GM19395 (cell line): ENCODE data around the gene CASK.
A peak's percentile ranks its signal among the peaks of the same experiment; 100 is the strongest.

Experiments
- ATAC-seq: cut with Tn5 transposase; IDR thresholded peaks from one replicate; pipeline ENCODE4 v1.9.1; 2021; ENCODE audit warnings: mild to moderate bottlenecking, moderate library complexity; ENCODE audit not compliant: unreplicated experiment

Gene CASK, protein sequence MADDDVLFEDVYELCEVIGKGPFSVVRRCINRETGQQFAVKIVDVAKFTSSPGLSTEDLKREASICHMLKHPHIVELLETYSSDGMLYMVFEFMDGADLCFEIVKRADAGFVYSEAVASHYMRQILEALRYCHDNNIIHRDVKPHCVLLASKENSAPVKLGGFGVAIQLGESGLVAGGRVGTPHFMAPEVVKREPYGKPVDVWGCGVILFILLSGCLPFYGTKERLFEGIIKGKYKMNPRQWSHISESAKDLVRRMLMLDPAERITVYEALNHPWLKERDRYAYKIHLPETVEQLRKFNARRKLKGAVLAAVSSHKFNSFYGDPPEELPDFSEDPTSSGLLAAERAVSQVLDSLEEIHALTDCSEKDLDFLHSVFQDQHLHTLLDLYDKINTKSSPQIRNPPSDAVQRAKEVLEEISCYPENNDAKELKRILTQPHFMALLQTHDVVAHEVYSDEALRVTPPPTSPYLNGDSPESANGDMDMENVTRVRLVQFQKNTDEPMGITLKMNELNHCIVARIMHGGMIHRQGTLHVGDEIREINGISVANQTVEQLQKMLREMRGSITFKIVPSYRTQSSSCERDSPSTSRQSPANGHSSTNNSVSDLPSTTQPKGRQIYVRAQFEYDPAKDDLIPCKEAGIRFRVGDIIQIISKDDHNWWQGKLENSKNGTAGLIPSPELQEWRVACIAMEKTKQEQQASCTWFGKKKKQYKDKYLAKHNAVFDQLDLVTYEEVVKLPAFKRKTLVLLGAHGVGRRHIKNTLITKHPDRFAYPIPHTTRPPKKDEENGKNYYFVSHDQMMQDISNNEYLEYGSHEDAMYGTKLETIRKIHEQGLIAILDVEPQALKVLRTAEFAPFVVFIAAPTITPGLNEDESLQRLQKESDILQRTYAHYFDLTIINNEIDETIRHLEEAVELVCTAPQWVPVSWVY

DNA sequence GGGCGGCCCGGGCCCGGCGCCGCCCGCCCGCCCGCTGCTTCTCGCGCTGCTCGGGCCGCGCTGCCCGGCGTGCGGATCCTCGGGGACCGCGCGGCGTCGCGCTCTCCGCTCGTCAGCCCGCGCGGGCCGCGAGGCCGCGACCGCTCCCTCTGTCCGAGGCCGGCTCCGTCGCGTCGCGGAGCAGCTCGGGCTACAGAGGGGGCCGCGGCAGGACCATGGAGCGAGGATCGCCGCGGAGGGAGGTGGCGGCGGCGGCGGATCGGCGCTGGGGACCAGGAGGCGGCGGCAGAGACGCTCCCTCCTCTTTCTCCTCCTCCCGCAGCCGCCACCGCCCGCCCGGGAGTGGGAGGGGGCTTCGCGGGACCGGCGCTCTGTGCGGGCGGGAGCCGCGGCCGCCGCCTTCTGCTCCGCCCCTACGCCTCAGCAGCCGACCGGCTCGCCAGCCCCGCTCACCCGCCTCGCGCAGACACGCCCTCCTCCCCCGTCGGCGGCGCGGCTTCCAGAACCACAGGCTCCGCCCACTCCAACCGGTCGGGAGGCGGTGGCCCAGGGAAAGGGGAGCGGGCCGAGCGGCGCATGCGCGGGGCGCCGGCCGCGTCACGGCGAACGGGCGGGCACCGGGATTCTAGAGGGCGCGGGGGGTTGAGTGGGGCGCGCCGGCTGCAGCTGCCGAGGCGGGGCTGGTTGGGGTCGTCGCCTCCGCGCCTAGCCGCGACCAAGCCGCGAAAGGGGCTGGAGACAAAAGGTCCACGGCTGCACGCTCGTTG is at the start of gene CASK:
TSS of gene CASK (minus strand) at position 344 of the 767 bp plus-strand sequence. CDS start 566 bp downstream, outside the sequence.
- peak; percentile 69 for ATAC-seq

DNA sequence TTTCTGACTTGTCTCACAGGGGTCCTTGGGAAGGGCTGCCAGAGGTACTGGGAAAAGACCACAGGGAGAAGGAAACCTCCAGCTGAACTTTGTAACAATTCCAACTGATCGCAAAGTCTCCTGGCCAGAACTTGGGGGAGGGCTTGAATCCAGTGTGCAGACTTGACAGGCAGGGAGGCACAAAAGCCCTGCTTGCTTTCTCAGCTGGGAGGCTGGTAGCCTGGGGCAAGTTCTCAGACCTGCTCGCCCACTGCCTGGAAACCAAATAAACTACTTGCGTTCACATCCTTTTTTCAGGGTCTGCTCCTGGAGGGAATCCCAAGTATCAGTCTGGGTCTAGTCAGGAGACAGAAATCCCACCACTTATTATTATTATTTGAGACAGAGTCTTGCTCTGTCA is 48.0 kb upstream of the CASK start:
- no peak for ATAC-seq

DNA sequence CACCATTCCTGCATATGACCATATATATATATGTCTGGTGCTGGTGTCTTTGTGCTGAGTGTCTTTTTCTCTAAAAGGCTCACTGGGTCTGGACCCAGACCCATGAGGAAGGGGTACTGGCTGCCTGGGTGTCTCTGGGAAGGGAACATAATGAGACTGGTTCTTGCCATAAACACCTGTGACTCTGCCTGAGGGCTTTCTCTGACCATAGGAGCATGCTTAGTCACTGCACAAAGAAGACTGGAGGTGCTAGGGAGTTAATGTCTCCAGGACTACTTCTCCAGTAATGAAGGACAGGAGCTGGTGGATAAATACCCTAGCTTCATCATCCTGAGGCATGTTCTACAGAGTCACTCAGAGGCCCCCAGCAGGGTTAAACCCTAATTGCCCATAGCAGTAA is 47.1 kb upstream of the CASK start:
- no peak for ATAC-seq

DNA sequence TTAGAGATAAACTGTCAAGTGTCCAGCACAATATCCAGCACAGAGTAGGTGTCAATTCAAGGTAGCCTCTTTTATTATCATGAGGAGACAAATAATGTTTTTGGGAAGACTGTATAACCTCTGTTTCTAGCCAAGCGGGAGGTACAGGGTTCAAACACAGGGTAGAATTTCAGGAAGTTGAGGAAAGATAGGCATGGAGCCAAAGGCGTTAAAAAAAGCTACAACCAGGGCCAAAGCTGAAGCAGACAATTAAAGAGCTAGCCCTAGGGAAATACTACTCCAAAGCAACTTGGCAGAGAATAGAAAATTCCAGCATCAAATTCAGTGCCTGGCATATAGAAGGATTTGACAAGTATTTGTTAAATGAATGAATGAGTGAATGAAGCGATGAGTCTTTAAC is 40.0 kb upstream of the CASK start:
- ATAC-seq, result no peak

DNA sequence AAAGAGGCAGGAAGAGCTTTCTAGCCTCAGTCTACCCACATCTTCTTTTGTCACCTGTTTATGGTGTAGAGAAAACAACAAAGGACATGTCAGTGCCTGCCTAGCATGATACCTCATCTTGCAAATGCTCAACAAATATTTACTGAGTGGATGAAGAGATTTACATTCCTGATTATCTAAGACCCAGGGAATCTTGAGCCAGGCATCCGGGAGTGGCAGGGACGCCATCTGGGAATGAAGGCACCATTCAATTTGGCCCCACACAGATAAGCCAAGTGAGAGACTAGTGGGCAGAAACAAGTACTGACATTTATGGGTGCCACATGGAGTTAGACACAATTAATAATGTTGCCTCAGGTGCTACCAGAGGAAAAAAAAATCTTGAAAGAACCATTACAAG is 36.8 kb upstream of the CASK start:
- no peak for ATAC-seq

DNA sequence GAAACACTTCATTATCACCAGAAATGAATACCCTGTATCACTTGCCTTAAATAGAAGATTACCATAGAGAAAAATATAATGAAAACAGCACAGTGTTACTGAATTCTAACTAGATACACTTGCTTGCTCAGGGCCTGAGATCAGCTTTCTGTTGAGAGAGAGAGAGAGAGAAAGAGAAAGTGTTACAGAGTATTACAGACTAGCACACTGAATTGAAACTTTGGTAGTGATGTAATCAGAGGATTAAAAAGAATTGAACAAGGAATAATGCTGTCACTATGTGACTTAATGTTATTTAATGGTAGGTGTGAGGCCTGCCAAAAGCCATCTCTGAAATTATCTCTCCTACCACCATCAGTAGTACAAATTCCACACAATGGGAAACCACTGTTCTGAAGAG is 35.5 kb upstream of the CASK start:
- no peak for ATAC-seq

DNA sequence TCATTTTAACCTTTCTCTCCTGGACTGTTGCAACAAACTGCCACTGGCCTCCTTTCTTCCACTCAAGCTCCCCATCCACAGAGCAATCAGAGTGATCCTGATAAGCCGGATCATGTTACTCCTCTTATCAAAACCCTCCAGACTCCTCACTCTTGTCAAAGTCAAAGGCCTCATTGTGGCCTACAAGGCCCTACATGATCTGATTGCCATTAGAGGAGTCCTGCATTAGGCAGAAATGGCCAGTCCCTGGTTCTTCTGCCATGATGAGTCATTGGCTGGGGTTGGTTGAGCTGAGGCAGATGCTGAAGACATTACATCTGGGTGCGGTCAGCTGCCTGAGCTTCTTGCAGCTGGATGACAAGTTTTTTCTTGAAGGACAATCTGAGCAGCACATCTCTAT is 32.7 kb upstream of the CASK start:
- no peak for ATAC-seq

DNA sequence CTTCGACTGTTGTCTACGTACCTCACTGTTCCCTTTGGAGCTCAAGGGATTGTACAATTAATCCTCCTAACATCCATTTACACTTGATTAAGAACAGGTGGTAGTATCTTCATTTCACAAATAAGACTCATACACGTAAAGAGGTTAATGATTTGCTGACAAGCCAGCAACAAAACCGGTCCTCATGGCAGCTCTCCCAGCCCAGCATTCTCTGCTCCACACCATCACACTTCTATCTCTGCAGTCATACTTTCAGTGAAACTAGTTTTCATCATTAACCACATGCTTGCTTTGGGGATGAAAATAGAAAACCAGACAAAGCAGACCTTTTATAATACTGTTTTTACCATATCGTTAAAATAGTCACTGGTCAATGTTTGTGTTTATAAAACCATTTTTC is 28.7 kb upstream of the CASK start:
- peak; percentile 57 for ATAC-seq

DNA sequence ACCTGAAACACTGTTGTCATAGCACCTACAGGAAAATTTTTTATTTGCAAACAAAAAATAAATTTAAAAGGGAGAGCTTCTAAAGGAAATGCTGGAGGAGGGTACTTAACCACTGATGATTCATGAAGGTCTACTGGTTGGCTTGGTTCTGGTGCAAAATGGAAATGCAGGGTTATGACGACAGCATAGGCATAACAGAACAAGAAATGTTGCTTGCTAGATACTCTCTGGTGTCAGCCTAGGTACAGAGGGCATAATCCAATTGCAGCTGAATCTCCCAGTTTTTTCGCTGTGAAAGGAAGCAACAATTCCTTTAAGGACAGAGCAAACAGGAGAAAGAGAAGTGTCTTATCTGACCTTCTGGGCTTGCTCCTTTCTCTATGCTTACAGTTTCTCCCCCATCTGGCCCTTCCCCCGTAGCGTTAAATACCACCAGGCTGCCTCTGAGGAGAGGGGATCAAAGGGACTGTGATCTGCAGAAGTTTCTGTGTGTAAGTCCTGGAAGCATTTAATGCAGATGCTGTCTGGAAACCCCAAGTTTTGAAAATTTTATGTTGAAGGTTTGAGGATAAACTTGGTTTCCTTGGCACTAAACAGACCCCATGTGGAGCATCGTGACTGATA is 23.7 kb upstream of the CASK start:
- ATAC-seq, result no peak

DNA sequence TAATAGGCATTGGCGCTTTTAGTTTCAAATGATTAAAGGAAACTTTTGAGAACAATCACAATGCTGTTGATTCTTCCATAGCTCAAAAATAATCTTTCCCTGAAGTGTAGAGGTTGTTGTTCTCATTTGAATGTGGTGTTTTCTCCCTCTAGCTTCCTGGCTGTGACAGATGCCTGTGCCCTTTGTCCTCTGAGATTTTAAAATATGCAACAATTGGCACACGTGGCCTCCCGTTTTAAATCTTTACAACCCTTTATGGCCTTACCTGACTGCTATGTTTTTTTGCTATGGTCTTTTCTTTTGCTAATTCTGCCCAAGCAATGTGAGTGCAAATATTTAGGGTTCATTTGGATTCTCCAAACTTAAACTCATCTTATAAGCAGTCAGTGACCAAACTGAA is 22.9 kb upstream of the CASK start:
- no peak for ATAC-seq

DNA sequence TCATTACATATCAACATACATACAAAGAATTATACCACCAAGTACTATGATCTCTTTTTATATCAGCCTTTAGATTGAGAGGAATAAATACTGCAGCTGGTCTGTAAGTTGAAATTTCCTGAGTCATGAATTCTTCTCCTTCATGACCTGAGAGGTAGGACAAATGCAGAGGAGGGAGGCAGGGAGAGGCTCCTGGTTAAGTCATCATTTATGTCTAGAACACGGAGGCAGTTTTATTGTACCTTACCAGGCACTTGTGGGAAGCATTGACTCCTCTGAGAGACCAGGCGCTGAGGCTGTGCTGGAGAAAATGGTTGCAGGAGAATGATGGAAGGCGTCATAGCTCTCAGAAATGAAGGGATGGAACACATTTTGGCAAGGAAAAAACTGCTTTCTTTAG is 12.5 kb upstream of the CASK start:
- no peak for ATAC-seq

DNA sequence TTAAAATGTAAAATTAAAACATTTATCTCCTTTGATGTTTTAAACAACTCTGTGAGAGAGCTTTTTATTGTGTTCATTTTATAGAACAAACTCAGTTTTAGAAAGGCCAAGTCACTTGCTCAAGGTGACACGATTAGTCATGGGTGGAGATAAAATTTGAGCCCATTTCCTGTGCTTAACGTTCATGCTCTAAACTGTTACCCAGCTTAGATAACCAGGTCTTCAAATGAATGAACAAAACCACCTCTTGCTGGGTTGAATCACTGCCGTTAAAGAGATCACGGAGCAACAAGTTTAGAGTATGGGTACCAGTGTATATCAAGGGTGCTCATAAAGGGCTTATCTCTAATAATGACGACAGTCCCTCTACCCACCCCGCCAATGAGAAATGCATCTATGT is 10.2 kb upstream of the CASK start:
- no peak for ATAC-seq

DNA sequence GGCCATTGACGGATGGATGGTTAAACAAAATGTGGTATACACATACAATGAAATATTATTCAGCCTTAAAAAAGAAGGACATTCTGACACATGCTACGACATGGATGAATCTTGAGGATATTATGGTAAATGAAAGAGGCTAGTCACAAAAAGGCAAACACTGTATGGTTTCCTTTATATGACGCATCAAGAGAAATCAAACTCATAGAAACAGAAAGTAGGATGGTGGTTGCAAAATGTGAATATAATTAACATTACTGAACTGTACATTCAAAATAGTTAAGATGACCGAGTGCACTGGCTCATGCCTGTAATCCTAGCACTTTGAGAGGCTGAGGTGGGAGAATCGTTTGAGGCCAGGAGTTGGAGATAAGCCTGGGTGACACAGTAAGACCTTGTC is 9.5 kb upstream of the CASK start:
- no peak for ATAC-seq

DNA sequence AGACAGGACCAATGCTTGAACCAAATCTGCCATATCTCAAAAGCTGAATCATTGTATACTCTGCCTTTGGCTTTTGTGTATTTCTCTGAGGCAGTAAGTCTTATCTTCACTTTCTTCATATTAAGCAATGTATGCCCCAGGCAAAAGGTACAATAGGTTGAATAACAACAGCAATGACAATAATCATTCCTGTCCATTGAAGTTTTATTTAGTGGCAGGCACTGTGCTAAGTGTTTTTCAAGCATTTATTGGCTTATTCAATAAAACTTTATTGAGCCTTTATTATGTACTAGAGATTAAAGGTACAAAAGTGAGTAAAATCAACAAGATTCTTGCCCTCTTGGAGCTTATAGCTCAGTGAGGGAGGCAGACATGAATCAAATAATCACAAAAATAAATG is 8.2 kb upstream of the CASK start:
- ATAC-seq, result no peak

DNA sequence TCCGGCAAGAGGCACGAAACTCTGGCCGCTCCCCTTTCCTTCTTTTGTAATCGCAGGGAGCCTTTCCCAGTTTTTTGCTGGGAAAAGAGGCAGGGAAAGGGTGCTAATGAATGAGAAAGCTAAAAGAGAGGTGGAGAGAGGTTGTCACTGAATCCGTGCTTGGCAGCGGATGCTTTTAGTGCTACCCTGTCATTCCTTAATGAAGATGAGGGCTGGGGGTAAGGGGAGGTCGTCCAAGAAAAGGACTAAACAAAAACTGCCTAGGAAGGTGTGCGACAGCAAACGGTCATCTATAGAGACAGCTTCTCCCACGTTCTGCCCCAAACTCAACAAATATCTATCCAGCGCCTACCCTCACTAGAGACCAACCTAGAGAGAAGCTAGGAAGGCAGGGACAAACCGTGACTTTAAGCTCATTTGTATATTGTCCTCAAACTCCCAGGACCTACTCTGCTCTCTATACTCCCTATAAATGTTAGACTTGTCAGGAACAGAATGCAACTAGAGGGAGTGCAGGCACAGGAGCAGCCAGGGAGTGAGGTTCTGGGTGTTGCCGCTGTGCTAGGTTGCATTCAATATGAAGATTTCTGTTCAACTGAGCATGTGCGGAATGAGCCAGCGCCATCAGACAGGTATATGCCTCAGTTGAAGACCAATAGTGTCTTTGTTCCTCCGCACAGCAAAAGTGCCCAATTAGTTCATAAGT is 777 bp upstream of the CASK start:
- ATAC-seq, result peak; percentile 35

DNA sequence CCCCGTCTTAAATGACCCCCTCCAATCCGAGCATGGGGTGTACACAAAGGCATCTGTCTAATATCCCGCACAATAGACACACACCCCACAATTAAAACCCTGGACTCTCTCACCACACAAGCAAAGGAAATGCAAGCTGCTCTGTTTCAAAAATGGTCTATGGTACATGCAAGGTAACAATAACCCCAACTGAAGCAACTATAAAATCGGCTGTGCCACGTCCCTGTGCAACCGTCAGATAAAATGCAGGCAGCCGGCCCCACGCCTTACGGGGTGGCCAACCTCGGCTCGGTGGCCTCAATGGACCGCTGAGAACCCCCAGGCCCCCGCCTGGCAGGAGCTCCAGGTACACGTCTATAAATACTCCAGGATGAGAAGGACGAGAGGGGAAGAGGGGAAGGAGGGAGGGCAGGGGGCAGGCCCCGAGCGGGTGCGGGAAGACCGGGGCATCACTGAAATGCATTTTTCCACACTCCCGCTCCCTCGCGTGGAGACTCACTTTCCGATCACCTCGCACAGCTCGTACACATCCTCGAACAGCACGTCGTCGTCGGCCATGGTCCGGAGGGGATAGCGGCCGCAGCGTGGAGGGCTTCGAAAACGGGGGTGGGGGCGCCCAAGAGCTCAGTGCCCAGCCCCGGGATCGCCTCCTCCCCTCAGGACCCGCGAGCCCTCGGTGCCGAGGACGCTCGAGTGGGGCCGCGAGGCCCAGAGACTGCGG is 763 bp downstream of the CASK start:
- peak; percentile 24 for ATAC-seq

DNA sequence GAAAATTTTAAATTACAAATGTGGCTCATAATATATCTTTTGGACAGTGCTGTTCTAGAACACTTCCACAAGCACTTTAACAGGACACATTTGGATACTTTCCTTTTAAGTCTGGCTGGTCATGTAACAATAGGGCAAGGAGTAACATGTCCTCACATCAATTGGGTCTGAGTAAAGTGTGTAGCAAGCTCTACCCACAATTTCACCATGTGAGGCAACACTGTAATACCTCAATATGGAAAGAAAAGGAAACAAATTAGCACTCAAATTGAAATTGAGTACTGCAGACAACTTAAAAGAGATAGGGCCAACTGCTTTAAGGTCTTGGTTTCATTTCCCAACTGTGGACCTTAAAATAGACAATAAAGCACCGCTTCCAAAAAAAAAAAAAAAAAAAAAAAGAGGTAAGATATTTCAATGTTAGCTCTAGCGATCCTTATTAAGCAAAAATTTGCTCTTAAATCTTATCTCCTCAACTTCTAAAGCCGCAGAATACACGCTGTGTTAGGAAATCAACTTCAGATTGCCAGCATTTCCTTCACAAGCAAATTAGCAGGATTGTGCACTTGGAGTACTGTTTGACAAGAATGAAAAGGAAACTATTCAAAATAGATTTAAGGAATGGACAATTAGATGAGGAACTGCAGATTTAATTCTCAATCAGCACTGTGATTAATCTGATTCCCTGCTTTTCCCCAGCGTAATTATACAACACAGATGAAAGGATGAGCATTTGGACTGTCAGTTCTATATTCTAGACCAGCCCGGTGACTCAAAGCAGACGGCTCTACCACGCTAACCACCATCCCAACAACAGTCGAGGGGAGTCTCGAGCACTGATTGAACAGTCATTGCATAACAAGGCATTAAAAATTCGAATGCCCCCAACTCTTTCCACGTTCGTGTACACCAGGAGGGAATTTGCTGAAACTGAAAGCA is 1.6 kb downstream of the CASK start:
- ATAC-seq, result peak; percentile 24

DNA sequence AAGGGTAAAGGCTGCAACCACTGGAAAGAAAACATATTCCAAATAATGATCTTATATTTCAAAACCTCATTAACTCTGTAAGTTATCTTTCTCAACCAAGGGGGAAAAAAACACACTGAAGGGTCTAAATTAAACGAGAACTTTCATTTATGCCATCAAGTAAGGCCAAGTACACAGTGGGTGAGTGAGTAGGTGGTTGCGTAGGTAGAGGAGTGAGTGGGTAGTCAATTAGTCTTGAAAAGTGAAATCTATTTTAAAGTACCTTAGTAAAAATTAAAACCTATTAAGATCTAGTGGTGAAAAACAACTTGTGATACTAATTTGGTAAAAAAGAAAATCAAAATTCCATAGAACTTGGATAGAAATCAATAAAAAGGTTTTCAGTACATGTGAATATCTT is 3.5 kb downstream of the CASK start:
- no peak for ATAC-seq
